ENCODE results near the gene SMIM44. TPM values are rescaled to one million over a fixed set of nuclear protein-coding genes. Genes with fewer than 3 reads are reported as not detected.
"Not testable (repeated sequence)": the region's sequence is repeated elsewhere in the genome, so short reads cannot be mapped to it uniquely, and the experiment has no call there.

Gene SMIM44
- total RNA-seq (not detected), polyA plus RNA-seq (not detected)
- long read RNA-seq, donor 1: 0 reads
- long read RNA-seq, donor 2: 0 reads

- Histone ChIP-seq H3K4me1 (ENCODE audit: control insufficient read depth in 1 of 2, insufficient read depth in 2 of 2, low read length in 2 of 2) (no peaks in the 10 kb centered on the region), H3K4me3 (ENCODE audit: low read length in 2 of 2) (no peak within 1 kb of the TSS), H3K27ac (ENCODE audit: low read depth in 1 of 2, low read length in 2 of 2) (no peak within 1 kb of the TSS), H3K36me3 (ENCODE audit: control insufficient read depth in 1 of 2, insufficient read depth in 2 of 2, low read length in 1 of 2) (no peaks in the 10 kb centered on the region), H3K9me3 (ENCODE audit: control insufficient read depth, low read length) (no peaks in the 10 kb centered on the region), H3K27me3 (ENCODE audit: control insufficient read depth in 1 of 2, insufficient read depth in 2 of 2, low read length in 1 of 2) (no peaks in the 10 kb centered on the region)
- DNase-seq (no peak), ATAC-seq (ENCODE audit: low FRiP score) (no peak)
- intact Hi-C loops (cut with DNase I): no loop called here
- 71 to 73% methylated on average over 23 to 33 of the region's 33 CpGs for WGBS, 2 donors
These were observed at the start of gene SMIM44 for GRCh38 chr19:3483226-3483628. Gene SMIM44, minus strand, starts transcription at chr19:3483441. Its CDS starts 38 bp downstream, at chr19:3483403.

GRCh38 chr19:3533033-3533432 is 49.8 kb upstream of the SMIM44 start:
- Histone ChIP-seq H3K27me3 (ENCODE audit: control insufficient read depth in 1 of 2, insufficient read depth in 2 of 2, low read length in 1 of 2) (no peaks in the 10 kb centered on the region), H3K4me3 (ENCODE audit: low read length in 2 of 2) (no peak overlapping the region), H3K9me3 (ENCODE audit: control insufficient read depth, low read length) (no peaks in the 10 kb centered on the region), H3K4me1 (ENCODE audit: control insufficient read depth in 1 of 2, insufficient read depth in 2 of 2, low read length in 2 of 2) (no peaks in the 10 kb centered on the region), H3K27ac (ENCODE audit: low read depth in 1 of 2, low read length in 2 of 2) (no peak overlapping the region), H3K36me3 (ENCODE audit: control insufficient read depth in 1 of 2, insufficient read depth in 2 of 2, low read length in 1 of 2) (peaks cover 0 to 5% of the 10 kb centered on the region in 2 donors)
- ATAC-seq (ENCODE audit: low FRiP score) (no peak), DNase-seq (no peak)
- 85 to 90% methylated on average over 17 of the region's 17 CpGs for WGBS, 2 donors
- intact Hi-C loops (cut with DNase I): no loop called here

GRCh38 chr19:3532154-3532786 is 49.0 kb upstream of the SMIM44 start:
- 93 to 94% methylated on average over 26 to 33 of the region's 33 CpGs for WGBS, 2 donors
- Histone ChIP-seq H3K4me3 (ENCODE audit: low read length in 2 of 2) (no peak overlapping the region), H3K36me3 (ENCODE audit: control insufficient read depth in 1 of 2, insufficient read depth in 2 of 2, low read length in 1 of 2) (peaks cover 0 to 5% of the 10 kb centered on the region in 2 donors), H3K27ac (ENCODE audit: low read depth in 1 of 2, low read length in 2 of 2) (no peak overlapping the region), H3K9me3 (ENCODE audit: control insufficient read depth, low read length) (no peaks in the 10 kb centered on the region), H3K27me3 (ENCODE audit: control insufficient read depth in 1 of 2, insufficient read depth in 2 of 2, low read length in 1 of 2) (no peaks in the 10 kb centered on the region), H3K4me1 (ENCODE audit: control insufficient read depth in 1 of 2, insufficient read depth in 2 of 2, low read length in 2 of 2) (no peaks in the 10 kb centered on the region)
- intact Hi-C loops (cut with DNase I): no loop called here
- no peak for ATAC-seq (ENCODE audit: low FRiP score)
- DNase-seq: no peak

- H3K27ac ChIP-seq (ENCODE audit: low read depth in 1 of 2, low read length in 2 of 2): no peak overlapping the region
- intact Hi-C loops (cut with DNase I): no loop called here
- H3K4me1 ChIP-seq (ENCODE audit: control insufficient read depth in 1 of 2, insufficient read depth in 2 of 2, low read length in 2 of 2): no peaks in the 10 kb centered on the region
- no peaks in the 10 kb centered on the region for H3K9me3 ChIP-seq (ENCODE audit: control insufficient read depth, low read length)
- ATAC-seq (ENCODE audit: low FRiP score) (no peak), DNase-seq (no peak)
- H3K27me3 ChIP-seq (ENCODE audit: control insufficient read depth in 1 of 2, insufficient read depth in 2 of 2, low read length in 1 of 2): no peaks in the 10 kb centered on the region
- H3K4me3 ChIP-seq (ENCODE audit: low read length in 2 of 2): no peak overlapping the region
- H3K36me3 ChIP-seq (ENCODE audit: control insufficient read depth in 1 of 2, insufficient read depth in 2 of 2, low read length in 1 of 2): peaks cover 0 to 5% of the 10 kb centered on the region in 2 donors
- WGBS, 2 donors: 91 to 93% methylated on average over 26 to 29 of the region's 29 CpGs
These were observed 48.5 kb upstream of the SMIM44 start for GRCh38 chr19:3531716-3532115.

- no peaks in the 10 kb centered on the region for H3K9me3 ChIP-seq (ENCODE audit: control insufficient read depth, low read length)
- no peak overlapping the region for H3K27ac ChIP-seq (ENCODE audit: low read depth in 1 of 2, low read length in 2 of 2)
- intact Hi-C loops (cut with DNase I): no loop called here
- no peaks in the 10 kb centered on the region for H3K4me1 ChIP-seq (ENCODE audit: control insufficient read depth in 1 of 2, insufficient read depth in 2 of 2, low read length in 2 of 2)
- no peaks in the 10 kb centered on the region for H3K27me3 ChIP-seq (ENCODE audit: control insufficient read depth in 1 of 2, insufficient read depth in 2 of 2, low read length in 1 of 2)
- ATAC-seq (ENCODE audit: low FRiP score) (no peak), DNase-seq (no peak)
- no peak overlapping the region for H3K4me3 ChIP-seq (ENCODE audit: low read length in 2 of 2)
- H3K36me3 ChIP-seq (ENCODE audit: control insufficient read depth in 1 of 2, insufficient read depth in 2 of 2, low read length in 1 of 2): peaks cover 0 to 5% of the 10 kb centered on the region in 2 donors
- WGBS, 2 donors: 97% methylated on average over 12 of the region's 12 CpGs
These were observed 47.1 kb upstream of the SMIM44 start for GRCh38 chr19:3530389-3530788.

- H3K4me1 ChIP-seq (ENCODE audit: control insufficient read depth in 1 of 2, insufficient read depth in 2 of 2, low read length in 2 of 2); intact Hi-C loops (cut with DNase I); H3K4me3 ChIP-seq (ENCODE audit: low read length in 2 of 2); H3K27me3 ChIP-seq (ENCODE audit: control insufficient read depth in 1 of 2, insufficient read depth in 2 of 2, low read length in 1 of 2); ATAC-seq (ENCODE audit: low FRiP score); H3K27ac ChIP-seq (ENCODE audit: low read depth in 1 of 2, low read length in 2 of 2); H3K36me3 ChIP-seq (ENCODE audit: control insufficient read depth in 1 of 2, insufficient read depth in 2 of 2, low read length in 1 of 2); H3K9me3 ChIP-seq (ENCODE audit: control insufficient read depth, low read length); DNase-seq: not testable (repeated sequence)
- WGBS, 2 donors: 99 to 100% methylated on average over 7 of the region's 7 CpGs
These were observed 46.1 kb upstream of the SMIM44 start for GRCh38 chr19:3529299-3529698.

GRCh38 chr19:3528539-3529211 is 45.4 kb upstream of the SMIM44 start:
- H3K4me1 ChIP-seq (ENCODE audit: control insufficient read depth in 1 of 2, insufficient read depth in 2 of 2, low read length in 2 of 2): no peaks in the 10 kb centered on the region
- no peak for ATAC-seq (ENCODE audit: low FRiP score)
- H3K36me3 ChIP-seq (ENCODE audit: control insufficient read depth in 1 of 2, insufficient read depth in 2 of 2, low read length in 1 of 2): peaks cover 0 to 5% of the 10 kb centered on the region in 2 donors
- H3K27ac ChIP-seq (ENCODE audit: low read depth in 1 of 2, low read length in 2 of 2): no peak overlapping the region
- no peak overlapping the region for H3K4me3 ChIP-seq (ENCODE audit: low read length in 2 of 2)
- H3K27me3 ChIP-seq (ENCODE audit: control insufficient read depth in 1 of 2, insufficient read depth in 2 of 2, low read length in 1 of 2): no peaks in the 10 kb centered on the region
- intact Hi-C loops (cut with DNase I): no loop called here
- 93 to 97% methylated on average over 20 of the region's 20 CpGs for WGBS, 2 donors
- DNase-seq: no peak
- no peaks in the 10 kb centered on the region for H3K9me3 ChIP-seq (ENCODE audit: control insufficient read depth, low read length)

- Histone ChIP-seq H3K4me3 (ENCODE audit: low read length in 2 of 2) (no peak overlapping the region), H3K27ac (ENCODE audit: low read depth in 1 of 2, low read length in 2 of 2) (no peak overlapping the region), H3K4me1 (ENCODE audit: control insufficient read depth in 1 of 2, insufficient read depth in 2 of 2, low read length in 2 of 2) (no peaks in the 10 kb centered on the region), H3K36me3 (ENCODE audit: control insufficient read depth in 1 of 2, insufficient read depth in 2 of 2, low read length in 1 of 2) (peaks cover 0 to 5% of the 10 kb centered on the region in 2 donors), H3K9me3 (ENCODE audit: control insufficient read depth, low read length) (no peaks in the 10 kb centered on the region), H3K27me3 (ENCODE audit: control insufficient read depth in 1 of 2, insufficient read depth in 2 of 2, low read length in 1 of 2) (no peaks in the 10 kb centered on the region)
- DNase-seq (no peak), ATAC-seq (ENCODE audit: low FRiP score) (no peak)
- WGBS, 2 donors: 98 to 99% methylated on average over 14 of the region's 14 CpGs
- intact Hi-C loops (cut with DNase I): no loop called here
These were observed 44.8 kb upstream of the SMIM44 start for GRCh38 chr19:3528080-3528479.

Measured in aorta (tissue), 5 donors.